GM21360 (cell line): ENCODE results near the gene FRMD4B.

Experiments
- ATAC-seq: cut with Tn5 transposase; IDR thresholded peaks from one replicate; pipeline ENCODE4 v1.9.1; 2021; ENCODE audit warnings: mild to moderate bottlenecking, moderate library complexity; ENCODE audit not compliant: unreplicated experiment

The FRMD4B gene

DNA sequence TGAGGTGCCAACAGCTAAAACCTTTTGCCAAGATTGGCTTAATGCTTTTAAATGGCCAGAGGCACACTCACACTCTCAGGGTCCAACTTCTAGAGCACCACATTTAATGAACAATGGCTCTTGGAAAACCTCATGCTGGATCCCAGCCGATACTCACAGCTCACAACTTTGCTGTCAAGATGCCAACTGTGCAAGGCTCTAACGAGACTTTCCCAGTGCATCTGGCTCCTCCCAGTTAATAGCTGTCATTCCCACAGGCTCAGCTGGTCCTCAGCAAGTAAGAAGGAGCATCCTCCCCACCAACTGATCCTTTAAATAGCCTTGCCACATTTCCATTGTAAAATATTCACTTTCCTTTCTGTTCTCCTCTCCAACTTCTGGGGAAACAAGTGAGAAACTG lies 20.3 kb upstream of the FRMD4B start:
- no peak for ATAC-seq

DNA sequence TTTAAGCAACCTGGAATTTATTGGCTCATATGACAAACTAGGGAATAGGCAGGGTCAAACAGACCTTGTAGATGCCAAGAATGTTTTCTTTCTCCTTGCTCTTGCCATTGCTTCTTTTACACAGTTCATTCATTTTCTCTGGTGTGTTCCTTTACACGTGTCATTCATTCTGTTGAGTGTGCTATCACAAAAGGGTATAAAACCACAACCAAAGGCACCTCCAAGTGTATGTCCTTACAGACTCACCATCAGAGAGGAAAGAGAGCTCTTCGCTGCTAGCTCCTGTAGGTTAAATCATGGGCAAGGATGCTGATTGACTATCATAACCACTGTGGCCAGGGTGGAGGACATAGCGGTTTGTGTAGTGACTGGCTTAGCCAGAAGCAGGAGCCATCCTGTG lies 19.2 kb upstream of the FRMD4B start:
- ATAC-seq: no peak

DNA sequence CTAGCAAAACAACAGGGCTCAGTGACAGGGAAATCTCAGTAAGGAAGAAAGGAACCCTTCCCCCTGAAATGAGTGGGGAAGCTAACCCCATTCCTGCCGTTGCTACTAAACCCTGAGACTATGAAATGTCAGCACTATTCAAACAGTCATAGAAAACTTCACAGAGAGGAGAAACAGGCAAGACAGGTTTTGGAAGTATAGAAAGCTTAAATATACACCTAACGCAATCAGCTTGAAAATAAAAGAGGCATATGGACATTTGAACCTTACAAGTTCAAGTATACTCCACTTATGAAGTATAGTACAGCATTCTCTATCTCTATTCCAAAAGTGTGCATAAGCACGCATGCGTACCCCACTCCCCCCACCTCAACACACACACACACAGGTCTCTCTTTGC lies 17.6 kb upstream of the FRMD4B start:
- no peak for ATAC-seq

DNA sequence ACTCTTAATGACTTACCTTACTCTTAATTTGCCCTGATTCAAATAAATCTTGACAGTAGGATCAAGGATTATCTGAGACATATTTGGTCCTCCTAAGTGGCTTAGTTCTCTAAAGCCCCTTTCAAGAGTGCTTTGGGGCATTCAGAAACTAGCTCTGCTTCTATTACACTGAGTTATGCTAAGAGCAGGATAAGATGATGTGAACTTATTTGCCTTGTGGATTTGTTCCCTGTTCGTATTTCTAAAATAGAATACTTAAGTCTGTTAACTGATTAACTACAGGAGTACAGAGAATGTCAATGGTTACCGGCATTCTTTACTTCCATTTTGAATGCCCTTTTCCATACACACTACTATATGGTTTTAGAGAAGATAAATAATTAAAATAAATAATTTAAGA lies 14.8 kb upstream of the FRMD4B start:
- no peak for ATAC-seq

DNA sequence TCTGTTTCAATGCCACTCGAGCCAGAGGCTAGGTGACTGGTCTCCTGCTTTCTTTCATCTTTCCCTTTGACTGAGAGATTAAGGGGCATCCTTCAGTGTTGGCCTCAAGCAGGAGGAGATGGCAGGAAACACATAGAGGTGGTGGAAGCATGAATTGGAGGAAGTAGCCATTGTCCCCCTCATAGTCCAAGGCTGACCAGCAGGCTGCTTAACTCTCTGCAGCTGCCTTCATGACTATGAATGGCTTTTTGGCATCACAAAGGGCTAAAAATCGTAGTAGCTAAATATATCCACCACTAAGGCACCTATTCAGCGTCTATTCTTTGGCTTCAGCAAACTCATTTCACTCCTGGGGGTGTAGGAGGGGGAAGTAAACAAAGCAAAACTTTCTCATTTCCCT lies 7.0 kb upstream of the FRMD4B start:
- ATAC-seq: no peak

DNA sequence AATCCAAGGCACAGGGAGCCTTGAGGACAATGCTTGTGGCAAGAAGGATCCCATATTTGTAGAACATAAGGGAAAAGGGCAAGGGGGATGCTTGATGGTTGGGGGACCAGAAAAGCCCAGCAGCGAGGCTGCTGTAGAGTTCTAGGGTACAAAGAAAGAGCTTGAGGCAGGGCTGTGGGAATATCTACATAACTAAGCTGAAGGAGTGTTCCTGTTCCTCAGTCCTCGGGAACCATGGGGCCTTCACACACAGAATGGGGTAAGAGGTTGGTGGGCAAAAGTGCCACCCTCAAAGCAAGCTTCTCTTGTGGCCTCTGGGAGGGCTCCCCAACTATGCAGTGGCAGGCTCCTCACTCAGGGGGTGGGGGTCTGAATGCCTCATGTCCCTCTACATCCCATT lies 6.5 kb upstream of the FRMD4B start:
- no peak for ATAC-seq

DNA sequence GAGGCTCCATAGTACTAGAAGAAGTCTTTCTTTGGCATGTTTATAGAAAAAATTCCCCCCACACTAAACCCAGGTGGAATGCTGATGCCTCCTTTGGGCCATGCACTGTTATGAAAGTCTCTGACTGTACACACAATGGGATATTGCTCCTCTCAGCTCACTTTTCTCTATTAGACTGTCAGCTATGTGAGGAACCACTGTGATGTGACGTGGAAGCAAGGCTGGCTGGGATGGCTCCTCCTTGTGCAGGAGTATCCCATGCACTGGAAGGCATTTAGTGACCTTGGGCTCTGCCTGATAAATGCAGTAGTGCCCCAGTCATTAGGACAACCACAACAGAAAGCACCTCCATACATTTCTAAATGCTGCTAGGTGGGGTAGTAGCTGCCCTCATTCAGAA lies 5.7 kb upstream of the FRMD4B start:
- no peak for ATAC-seq

DNA sequence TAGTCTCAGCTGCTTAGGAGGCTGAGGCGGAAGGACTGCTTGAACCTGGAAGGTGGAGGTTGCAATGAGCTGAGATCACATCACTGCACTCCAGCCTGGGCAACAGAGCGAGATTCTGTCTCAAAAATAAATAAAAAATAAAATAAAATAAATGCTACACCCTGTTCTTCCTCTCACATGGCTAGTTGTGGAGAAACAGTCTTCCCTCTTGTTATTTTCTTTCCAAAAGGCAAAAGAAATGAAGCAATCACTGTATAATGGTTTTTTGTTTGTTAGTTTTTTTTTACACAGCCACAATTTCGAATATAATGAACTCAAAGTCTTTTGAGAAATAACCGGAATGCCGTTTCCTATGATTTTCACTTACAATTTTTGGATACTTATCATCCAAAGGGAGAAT lies 4.9 kb upstream of the FRMD4B start:
- ATAC-seq: no peak

DNA sequence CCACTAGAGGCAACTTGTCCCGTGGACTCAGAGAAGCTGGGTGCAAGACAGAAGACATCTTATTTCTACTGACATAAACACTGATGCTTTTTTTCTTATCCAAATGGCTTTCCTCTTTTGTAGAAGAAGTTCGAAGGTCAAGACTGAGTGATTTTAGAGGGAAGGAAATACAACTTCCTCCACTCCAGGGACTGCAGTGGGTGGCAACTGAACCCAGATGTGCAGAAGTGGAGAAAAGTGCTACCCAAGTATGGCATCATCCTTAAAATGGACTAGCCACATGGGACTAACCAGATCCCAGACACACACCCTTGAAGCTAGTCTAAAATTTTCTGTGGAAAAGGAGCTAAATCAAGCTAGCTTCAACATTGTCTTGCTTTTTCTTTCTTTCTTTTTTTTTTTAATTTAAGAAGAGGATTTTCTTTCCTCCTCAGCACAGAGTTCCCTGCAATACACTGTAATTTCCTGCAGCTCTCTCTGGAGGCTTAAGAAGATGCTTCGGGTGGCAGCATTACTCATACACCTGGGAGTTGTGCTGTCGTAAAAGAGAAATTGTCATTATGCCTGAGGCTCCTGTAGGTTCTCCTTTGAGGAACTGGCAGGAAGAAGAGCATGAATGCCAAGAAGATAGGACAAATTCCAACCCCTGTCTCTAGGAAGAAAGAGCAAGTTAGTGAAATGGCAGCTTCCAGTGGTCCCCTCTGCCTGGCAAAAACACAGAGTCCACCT lies 3.8 kb upstream of the FRMD4B start:
- no peak for ATAC-seq

DNA sequence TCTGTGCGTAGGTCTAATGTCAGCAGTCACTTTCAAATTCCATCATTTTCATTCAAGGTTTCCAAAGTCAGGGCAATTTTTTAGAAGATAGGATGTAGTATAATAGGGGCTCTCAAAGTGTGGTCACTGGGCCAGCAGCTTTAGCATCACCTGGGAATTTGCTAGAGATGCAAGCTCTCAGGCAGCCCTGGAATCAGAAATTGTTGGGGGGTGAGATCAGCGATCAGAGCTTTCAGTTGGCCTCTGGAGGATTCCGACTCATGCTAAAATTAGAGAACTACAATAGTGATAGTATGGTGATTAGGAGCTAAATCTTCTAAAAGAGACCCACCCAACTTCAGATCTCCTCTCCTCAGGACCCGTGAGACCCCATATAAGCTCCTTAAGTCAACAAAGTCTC lies 2.4 kb upstream of the FRMD4B start:
- no peak for ATAC-seq

DNA sequence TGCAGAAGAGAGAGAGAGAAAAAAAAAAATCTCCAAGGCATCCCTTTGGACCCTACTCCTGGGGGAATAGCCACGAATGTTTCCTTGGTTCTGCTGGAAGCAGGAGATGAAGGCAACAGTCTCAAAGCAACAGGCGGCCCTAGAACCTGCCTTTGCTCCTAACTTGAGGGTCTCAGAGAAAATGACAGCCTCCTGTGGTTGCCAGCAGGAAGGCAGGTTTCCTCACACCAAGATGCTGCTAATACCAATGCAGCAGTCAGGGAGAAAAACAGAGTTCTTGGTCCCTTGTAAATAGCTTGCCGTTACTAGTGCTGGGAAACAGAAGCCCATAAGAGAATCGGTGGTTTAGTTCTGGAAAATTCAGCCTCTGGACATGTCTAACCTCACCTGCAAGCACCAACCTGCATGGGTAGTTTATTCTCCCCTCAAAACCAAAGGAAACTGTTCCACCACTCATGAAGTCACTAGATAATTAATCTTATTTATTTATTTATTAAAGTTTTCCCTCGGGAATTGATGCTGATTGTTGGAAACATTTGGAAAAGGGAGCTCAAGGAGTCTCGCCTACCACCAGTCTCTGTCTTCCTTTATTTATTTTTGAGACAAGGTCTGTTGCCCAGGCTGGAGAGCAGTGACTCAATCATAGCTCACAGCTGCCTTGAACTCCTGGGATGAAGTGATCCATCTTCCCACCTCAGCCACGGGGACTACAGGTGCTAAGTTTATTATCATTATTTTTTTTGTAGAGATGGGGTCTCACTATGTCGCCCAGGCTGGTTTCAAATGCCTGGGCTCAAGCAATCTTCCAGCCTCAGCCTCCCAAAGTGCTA lies 883 bp upstream of the FRMD4B start:
- ATAC-seq: no peak

DNA sequence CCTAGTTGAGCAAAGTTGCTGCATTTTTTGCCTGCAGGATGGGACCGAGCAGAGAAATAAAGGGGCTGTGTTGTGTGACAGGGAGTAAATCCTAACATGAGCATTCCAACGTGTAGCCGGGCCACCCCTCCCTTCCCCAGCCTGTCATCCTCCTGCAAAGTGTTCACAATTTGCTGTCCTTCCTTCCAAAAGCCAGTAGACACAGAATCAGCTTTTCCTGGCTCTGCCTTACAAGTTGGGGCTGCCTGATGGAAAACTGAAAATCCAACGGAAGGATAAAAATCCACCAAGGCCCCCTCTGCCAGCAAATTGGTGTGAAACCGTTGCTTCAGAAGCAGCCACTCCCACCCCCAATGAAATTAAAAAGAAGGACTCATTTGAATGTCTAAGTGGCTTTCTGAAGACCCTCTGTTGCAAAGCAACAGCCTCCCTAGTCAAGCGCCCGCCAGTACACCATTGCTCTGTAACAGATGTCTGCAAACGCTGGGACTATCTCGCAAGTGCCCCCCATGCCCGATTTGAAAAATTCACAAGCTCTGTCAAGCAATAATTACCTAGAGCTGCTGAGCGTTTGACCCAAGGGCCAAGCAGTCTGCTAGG lies 665 bp downstream of the FRMD4B start:
- ATAC-seq: no peak

DNA sequence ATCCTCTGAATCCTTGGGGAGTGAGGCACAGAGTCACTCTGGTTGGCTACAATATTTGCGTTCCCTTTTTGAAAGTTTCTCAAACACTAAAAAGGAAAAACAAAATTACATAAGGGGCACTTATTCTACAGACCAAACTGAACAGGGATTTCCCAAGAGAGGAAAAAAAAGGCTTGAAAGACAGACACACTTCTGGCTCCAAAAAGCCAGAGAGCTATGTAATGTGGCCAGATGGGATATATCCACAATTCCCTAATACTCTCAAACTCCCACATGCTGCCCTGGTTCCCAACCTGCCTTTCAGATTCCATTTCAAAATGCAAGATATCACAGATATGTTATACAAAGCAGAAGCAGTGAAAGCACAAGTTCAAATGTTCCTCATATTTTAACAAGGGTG lies 1.6 kb downstream of the FRMD4B start:
- ATAC-seq: no peak

DNA sequence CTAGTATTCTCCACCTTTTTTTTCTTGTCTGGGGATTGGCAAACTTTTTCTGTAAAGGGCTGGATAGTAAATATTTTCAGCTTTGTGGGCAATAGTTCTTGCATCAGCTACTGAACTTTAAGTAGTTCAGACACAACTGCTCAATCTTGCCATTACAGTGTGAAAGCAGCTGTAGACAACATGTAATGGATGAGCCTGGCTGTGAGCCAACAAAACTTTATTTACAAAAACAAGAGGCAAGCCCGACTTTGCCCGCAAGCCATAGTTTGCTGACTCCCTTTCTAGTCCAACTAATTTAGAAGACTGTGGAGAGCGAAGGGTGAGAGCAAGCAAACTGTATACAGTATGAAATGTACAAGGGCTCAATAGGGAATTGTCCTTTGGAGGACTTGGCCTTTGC lies 6.2 kb downstream of the FRMD4B start:
- no peak for ATAC-seq

DNA sequence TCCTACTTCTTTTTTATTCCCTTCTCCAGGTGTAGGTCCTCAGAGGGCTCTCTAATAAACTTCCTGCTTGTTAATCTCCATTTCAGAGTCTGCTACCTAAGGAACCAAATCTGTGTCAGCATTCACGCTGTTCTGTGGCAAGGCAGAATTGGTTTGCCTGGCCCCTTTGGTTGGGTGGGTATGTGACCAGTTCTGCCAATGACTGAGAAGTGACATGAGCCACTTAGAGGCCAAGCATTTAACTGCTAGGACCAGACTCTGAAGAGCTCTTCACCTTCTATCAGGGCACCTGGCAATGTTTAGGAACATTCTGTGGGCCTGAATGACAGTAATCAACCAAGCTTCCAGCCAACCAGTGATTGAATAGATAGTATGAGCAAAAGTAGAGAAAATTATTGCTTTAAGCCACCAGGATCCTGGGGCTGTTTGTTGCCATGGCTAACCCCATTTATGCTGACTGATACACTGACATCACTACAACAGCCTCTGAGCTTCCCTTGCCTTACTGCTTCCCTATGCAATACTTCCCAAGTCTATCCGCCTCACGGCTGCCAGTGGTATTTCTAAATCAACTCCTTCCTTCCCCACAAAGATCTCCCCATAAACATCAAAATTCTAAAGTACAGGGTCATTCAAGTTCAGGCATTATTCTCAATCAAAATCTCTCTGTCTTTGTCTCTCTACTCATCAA lies 7.6 kb downstream of the FRMD4B start:
- ATAC-seq: no peak

DNA sequence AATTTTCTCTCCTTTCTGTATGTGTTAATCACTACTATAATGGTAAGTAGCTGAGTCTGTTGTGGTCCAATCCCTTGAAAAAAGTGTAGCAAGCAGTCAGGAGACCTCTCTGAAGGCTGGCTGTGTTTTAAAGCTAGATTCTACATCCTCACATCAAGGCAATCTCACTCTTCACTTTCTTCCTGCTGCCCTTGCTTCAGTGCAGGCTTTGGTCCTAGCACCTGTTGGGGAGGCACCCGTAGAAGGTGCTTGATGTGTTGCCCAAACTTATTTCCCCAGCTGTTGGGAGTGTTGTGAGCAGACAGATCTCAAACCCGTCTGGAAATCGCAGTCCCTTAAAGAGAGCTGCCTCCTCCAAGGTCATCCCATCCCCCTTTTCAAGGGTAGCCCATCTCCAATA lies 8.6 kb downstream of the FRMD4B start:
- no peak for ATAC-seq

DNA sequence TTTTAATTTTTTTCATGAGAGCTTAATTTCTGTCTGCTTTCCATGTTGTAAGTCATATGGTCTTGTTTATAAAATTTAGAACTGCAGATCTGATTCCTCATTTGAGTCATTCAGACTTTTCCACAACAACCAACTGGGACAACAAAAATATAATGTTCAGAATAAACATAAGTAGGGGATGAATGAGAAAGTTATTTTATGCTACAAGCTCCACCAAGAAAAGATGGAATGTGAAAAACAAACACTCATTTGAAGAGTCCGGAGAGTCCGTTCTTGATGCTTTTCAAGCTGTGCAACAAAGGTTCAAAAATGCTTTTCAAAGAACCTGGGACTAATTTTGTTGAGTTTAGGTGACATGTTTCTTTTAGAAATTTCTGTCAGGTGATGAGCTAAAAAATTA lies 9.2 kb downstream of the FRMD4B start:
- no peak for ATAC-seq

DNA sequence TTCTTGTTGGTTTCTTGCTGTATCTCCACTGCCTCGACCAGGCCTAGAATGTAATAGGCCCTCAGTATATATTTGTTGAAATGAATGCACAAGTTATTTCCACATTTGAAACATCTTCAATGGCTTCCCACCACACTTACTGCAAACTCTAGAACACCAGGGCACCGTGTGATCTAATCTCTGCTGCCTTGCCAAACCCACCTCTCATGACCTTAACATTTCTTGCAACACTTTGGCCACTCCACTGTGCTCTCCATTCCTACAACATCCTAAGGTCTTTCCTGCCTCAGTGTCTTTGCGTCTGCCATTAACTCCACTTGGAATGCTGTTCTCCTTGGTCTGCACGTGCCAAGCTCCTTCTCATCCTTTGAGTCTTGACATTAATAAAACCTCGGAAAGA lies 14.1 kb downstream of the FRMD4B start:
- ATAC-seq: no peak

DNA sequence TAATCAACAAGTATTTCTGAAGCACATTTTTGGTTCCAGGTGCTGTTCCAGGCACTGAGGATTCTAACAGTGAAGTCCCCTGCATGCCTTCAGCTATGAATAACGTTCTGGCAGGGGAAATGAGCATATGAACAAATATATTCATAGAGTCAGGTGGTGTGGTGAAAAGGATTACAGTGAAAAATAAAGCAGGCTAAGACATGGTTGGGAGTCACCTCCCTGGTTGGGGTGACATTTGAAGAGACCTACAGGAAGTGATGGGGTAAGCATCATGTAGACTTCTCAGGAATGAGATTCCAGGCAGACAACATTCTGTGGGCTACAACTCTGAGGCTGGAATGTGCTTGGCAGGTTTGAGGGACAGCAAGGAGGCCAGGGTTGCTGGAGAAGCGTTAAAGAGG lies 15.0 kb downstream of the FRMD4B start:
- ATAC-seq: no peak

DNA sequence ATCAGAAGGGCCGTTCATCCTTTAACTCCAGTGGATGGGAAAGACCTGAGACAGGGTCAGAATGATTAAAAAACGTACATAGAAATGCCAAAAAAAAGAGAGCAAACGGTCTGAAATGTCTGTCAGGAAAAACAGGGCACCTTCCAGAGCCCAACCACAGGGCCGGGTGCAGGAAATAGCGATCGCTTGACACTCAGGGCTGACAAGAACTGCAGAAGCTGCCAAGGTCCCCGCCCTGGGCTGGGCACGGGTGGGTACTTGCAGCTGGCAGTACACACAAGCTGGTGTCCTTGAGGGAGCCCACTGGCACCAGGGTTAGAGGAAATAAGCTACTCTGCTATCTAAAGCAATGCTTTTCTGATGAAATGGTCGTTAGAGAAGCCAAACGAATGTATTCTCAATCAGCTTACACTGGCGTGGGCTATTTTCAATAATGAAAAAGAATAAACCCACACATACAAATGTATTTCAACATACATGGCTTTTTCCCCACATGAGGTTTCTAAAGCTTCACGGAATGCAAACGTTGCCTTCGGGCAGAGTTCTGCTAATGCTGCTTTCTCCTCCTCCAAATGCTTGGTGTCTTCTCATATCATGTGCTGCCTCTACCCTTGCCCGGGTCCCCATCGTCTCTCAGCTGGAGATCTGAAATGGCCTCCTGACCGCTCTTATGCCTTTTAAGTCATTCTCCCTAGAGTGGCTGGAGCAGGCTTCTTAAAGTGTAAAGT lies 15.6 kb downstream of the FRMD4B start:
- no peak for ATAC-seq
